ENCODE results near the gene CREB3L2. TPM values are rescaled to one million over a fixed set of nuclear protein-coding genes. Genes with fewer than 3 reads are reported as not detected.
"Not testable (repeated sequence)": the region's sequence is repeated elsewhere in the genome, so short reads cannot be mapped to it uniquely, and the experiment has no call there.

CREB3L2 gene
- total RNA-seq, 3 donors from 2014 or later, result 15.8 to 54.3 (median 40.6) TPM

DNA sequence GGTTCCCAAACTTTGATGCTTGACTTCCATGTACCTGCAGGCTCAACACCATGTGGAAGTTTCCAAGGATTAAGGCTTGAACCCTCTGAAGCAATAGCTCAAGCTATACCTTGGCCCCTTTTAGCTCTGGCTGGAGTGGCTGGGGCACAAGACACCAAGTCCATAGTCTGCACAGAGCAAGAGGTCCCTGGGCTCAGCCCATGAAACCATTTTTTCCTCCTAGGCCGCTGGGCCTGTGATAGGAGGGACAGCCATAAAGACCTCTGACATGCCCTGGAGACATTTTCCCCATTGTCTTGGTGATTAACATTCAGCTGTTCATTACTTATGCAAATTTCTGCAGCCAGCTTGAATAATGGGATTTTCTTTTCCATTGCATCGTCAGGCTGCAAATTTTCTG lies 169.5 kb downstream of the CREB3L2 start:
- intact Hi-C loops (cut with DNase I, micrococcal nuclease), result no loop called here
- no peak overlapping the region for H3K4me3 ChIP-seq

DNA sequence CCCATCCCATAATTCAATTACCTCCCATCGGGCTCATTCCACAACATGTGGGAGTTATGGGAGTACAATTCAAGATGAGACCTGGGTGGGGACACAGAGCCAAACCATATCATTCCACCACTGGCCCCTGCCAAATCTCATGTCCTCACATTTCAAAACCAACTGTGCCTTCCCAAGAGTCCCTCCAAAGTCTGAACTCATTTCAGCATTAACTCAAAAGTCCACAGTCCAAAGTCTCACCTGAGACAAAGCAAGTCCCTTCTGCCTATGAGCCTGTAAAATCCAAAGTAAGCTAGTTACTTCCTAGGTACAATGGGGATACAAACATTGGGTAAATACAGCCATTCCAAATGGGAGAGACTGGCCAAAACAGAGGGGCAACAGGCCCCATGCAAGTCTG lies 170.3 kb downstream of the CREB3L2 start:
- H3K9me3 ChIP-seq, result peaks cover 17% of the 10 kb centered on the region
- H3K36me3 ChIP-seq (ENCODE audit: low read depth); DNase-seq; ATAC-seq; H3K4me1 ChIP-seq (ENCODE audit: low read depth); H3K4me3 ChIP-seq; intact Hi-C loops (cut with DNase I, micrococcal nuclease): not testable (repeated sequence)

More for the DNA sequence above, 169.5 kb downstream of the CREB3L2 start:
- no peaks in the 10 kb centered on the region for H3K4me1 ChIP-seq (ENCODE audit: low read depth)
- no peak for ATAC-seq
- TF ChIP-seq, protein P1, sequence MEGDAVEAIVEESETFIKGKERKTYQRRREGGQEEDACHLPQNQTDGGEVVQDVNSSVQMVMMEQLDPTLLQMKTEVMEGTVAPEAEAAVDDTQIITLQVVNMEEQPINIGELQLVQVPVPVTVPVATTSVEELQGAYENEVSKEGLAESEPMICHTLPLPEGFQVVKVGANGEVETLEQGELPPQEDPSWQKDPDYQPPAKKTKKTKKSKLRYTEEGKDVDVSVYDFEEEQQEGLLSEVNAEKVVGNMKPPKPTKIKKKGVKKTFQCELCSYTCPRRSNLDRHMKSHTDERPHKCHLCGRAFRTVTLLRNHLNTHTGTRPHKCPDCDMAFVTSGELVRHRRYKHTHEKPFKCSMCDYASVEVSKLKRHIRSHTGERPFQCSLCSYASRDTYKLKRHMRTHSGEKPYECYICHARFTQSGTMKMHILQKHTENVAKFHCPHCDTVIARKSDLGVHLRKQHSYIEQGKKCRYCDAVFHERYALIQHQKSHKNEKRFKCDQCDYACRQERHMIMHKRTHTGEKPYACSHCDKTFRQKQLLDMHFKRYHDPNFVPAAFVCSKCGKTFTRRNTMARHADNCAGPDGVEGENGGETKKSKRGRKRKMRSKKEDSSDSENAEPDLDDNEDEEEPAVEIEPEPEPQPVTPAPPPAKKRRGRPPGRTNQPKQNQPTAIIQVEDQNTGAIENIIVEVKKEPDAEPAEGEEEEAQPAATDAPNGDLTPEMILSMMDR (IDR thresholded peaks at IDR 0.05), result no peak
- no peaks in the 10 kb centered on the region for H3K36me3 ChIP-seq (ENCODE audit: low read depth)
- peaks cover 17% of the 10 kb centered on the region for H3K9me3 ChIP-seq
- DNase-seq, result no peak

DNA sequence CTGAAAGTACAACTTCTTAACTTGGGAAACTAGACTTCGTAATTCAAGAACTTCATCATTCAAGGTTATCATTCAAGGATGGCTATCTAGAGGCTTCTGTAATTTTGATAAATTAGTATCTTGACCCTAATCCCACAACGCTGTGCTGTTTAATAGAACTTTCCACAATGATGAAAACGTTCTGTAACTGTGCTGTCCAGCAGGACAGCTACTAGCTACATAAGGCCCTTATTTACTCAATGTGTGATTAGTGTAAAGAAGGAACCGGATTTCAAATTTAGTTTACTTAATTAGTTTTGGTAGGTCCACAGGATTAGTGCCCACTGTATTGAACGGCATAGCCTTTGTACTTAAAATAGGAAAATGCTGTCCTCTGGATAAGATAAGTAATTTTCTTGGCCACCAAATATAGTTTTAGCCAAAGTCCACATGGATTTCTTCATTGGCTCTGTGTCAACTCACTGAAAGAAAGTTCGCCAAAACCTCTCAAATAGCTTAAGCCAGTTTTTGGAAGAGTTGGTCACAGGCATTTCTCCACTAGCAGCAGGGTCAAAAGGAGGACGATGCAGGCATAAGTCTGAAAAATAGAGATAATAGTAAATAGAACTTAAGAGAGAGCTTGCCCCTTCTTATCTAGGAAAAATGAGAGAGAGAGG lies 172.4 kb downstream of the CREB3L2 start:
- intact Hi-C loops (cut with DNase I, micrococcal nuclease), result no loop called here
- no peak overlapping the region for H3K4me3 ChIP-seq
- DNase-seq (no peak), ATAC-seq (no peak)
- no peaks in the 10 kb centered on the region for H3K4me1 ChIP-seq (ENCODE audit: low read depth)
- peaks cover 17% of the 10 kb centered on the region for H3K9me3 ChIP-seq
- TF ChIP-seq, protein P1 (IDR thresholded peaks at IDR 0.05), result no peak
- H3K36me3 ChIP-seq (ENCODE audit: low read depth), result no peaks in the 10 kb centered on the region

DNA sequence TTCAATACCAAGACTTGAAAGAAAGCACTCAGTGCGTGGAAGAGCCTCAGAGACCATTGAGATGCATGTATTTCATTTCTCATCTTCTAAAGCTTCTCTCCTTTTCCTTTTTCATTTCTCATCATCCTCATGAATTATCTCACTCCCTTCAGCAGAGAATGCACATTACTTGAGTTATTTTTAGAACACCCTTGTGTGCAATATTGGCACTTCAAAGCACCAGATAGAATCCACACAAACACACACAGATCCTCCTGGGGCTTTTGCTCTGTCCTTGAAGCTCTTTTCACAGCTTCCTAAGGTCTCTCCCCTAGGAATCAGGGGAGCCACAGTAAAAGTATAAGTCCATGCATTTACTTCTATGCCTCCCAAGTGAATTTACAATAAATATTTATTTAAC lies 173.4 kb downstream of the CREB3L2 start:
- no peak for DNase-seq
- H3K4me1 ChIP-seq (ENCODE audit: low read depth), result no peaks in the 10 kb centered on the region
- H3K9me3 ChIP-seq, result peaks cover 17% of the 10 kb centered on the region
- TF ChIP-seq, protein P1 (IDR thresholded peaks at IDR 0.05), result no peak
- no peaks in the 10 kb centered on the region for H3K36me3 ChIP-seq (ENCODE audit: low read depth)
- intact Hi-C loops (cut with DNase I, micrococcal nuclease), result no loop called here
- no peak for ATAC-seq
- H3K4me3 ChIP-seq, result no peak overlapping the region

DNA sequence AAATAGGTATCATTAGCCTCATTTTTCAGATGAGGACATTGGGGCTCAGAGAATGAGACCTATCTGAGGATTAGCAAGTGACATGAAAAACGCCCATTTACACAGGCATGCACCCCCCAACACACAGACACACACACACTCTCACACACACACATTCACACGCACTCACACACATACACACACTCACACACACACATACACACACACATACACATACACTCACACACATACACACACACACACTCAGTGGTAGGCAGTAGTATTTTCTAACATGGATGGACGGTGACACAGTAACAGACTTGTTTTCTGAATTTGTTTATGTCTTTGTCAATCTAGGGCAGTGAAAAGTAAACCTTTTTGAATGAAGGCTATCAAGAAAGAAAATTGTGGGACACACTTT lies 176.4 kb downstream of the CREB3L2 start:
- intact Hi-C loops (cut with DNase I, micrococcal nuclease), result no loop called here

More for the DNA sequence above, 176.4 kb downstream of the CREB3L2 start:
- DNase-seq (no peak), ATAC-seq (no peak)
- Histone ChIP-seq H3K4me3 (no peak overlapping the region), H3K36me3 (ENCODE audit: low read depth) (no peaks in the 10 kb centered on the region), H3K4me1 (ENCODE audit: low read depth) (no peaks in the 10 kb centered on the region), H3K9me3 (no peaks in the 10 kb centered on the region)
- TF ChIP-seq, protein P1 (IDR thresholded peaks at IDR 0.05), result no peak

Other genes with a start within 250 kb of the CREB3L2 start
- gene DGKI, start 155.1 kb downstream of the CREB3L2 start, total RNA-seq, result 1 to 10 TPM in 1 of 3 donors, under 1 TPM in 2; 0.36 to 1.4 (median 0.46) TPM
- gene AKR1D1, start 74.4 kb upstream of the CREB3L2 start, total RNA-seq, result not detected